Fibroblast of the aortic adventitia (primary cell): Measurements from ENCODE around the gene CHCHD6. TPM values are rescaled to one million over a fixed set of nuclear protein-coding genes. Genes with fewer than 3 reads are reported as not detected.

Experiments used
- DNase-seq: peaks from one replicate; pipeline ENCODE4 v3.0.0-alpha.2; 2010; ENCODE audit warnings: low read depth
- H3K4me3 ChIP-seq: 2 replicates; pipeline ENCODE4 v1.5.1; 2011; ENCODE audit warnings: low read depth, mild to moderate bottlenecking, control low read depth, low read length, moderate library complexity
- CTCF ChIP-seq: IDR thresholded peaks from 2 replicates; pipeline ENCODE4 v1.5.1; 2011; ENCODE audit warnings: mild to moderate bottlenecking, low read length, control low read depth, inconsistent platforms; ENCODE audit not compliant: insufficient read depth
- total RNA-seq: library from RNA; depleted of rRNA; stranded (reverse); fragments of >200 nt; gene quantifications from 2 replicates; pipeline ENCODE4 v1.2.3, GENCODE V29; 2012; ENCODE audit warnings: low replicate concordance

Gene CHCHD6
- total RNA-seq, 1 donor = 10.8 TPM

GRCh38 chr3:126715432-126715831 lies 11.4 kb downstream of the CHCHD6 start:
- TF ChIP-seq CTCF = no peak
- DNase-seq = no peak

GRCh38 chr3:126716057-126716456 lies 12.0 kb downstream of the CHCHD6 start:
- DNase-seq = no peak
- TF ChIP-seq CTCF = no peak
- H3K4me3 ChIP-seq = no peak overlapping the region

More at GRCh38 chr3:126715432-126715831, 11.4 kb downstream of the CHCHD6 start:
- H3K4me3 ChIP-seq = no peak overlapping the region

- no peak for TF ChIP-seq CTCF
- DNase-seq = no peak
- no peak overlapping the region for H3K4me3 ChIP-seq
Observed at GRCh38 chr3:126718561-126719445, 14.8 kb downstream of the CHCHD6 start.

- no peak for DNase-seq
- TF ChIP-seq CTCF = no peak
- no peak overlapping the region for H3K4me3 ChIP-seq
Observed at GRCh38 chr3:126720596-126720995, 16.6 kb downstream of the CHCHD6 start.

- no peak for TF ChIP-seq CTCF
- H3K4me3 ChIP-seq = no peak overlapping the region
- no peak for DNase-seq
Observed at GRCh38 chr3:126721246-126721645, 17.2 kb downstream of the CHCHD6 start.

GRCh38 chr3:126723237-126723636 lies 19.2 kb downstream of the CHCHD6 start:
- no peak for DNase-seq
- H3K4me3 ChIP-seq = no peak overlapping the region
- TF ChIP-seq CTCF = no peak
